Measurements from ENCODE around the gene CTDNEP1.
"Not testable (repeated sequence)": the region's sequence is repeated elsewhere in the genome, so short reads cannot be mapped to it uniquely, and the experiment has no call there.

CTDNEP1 gene

DNA sequence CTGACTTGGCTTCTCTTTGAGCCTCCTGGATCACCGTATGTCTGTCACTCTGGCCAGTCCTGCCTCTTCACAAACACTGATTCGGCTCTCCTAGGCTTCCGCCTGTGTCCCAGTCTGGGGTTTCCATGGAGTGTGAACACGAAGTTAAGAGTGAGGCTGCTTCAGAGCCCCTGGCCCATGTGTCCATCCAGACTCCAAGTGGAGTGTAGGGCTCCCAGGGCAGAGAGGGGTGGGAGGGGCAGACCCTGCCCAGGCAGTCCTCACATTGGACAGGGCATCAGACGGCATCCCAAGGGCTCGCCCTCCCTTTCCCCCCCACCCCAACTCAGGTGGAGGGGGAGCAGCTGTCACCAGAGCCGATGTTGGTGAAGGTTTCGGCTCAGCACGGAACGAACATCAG, 7.7 kb downstream of the CTDNEP1 start:
- not testable (repeated sequence) for DNase-seq

DNA sequence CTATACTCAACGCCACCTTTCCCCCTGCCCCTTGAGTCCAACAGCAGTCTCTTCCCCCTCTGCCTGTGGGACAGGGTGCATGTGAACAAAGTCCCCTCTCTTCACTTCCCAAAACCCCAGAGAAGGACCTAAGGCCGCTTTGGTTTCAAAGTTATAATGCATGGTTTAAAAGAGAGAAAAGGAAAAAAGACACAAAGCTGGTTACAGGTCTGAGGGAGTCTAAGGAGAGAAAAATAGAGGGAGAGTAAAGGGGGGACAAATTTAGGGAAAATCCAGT, 8.1 kb downstream of the CTDNEP1 start:
- no peak for DNase-seq

DNA sequence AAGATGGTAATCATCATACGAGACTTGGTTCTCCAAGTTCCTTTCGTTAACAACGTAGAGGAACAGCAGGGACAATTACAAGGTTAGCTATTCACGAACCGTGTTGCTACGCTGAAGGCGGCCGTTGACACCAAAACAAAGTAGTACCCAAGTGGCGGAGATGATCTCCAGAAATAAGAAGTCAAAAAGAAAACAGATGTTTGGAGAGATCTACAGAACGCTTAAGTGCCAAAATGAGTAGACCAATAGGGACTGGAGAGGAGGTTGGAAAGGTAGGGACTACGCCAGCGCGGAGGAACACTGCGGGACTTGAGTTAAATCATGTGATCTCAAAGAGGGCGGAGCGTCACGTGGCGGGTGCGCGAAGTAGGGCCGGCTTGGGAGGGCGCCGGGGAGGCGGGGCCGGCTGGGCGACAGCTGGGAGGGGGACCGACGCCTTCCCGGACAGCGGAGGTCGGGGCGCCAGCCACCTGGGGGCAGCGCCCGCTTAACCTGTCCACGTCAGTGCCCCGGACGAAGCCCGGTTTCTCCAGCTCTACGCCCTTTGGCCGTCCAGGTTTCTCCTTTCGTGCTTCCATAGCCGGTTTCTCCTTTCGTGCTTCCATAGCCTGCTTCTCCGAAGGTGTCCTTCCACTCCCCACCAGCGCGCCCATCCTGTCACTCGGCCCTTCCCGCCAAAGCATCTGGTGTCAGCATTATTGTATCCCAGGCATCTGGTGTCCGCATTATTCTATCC, 8.6 kb downstream of the CTDNEP1 start:
- DNase-seq = peak; percentile 95

DNA sequence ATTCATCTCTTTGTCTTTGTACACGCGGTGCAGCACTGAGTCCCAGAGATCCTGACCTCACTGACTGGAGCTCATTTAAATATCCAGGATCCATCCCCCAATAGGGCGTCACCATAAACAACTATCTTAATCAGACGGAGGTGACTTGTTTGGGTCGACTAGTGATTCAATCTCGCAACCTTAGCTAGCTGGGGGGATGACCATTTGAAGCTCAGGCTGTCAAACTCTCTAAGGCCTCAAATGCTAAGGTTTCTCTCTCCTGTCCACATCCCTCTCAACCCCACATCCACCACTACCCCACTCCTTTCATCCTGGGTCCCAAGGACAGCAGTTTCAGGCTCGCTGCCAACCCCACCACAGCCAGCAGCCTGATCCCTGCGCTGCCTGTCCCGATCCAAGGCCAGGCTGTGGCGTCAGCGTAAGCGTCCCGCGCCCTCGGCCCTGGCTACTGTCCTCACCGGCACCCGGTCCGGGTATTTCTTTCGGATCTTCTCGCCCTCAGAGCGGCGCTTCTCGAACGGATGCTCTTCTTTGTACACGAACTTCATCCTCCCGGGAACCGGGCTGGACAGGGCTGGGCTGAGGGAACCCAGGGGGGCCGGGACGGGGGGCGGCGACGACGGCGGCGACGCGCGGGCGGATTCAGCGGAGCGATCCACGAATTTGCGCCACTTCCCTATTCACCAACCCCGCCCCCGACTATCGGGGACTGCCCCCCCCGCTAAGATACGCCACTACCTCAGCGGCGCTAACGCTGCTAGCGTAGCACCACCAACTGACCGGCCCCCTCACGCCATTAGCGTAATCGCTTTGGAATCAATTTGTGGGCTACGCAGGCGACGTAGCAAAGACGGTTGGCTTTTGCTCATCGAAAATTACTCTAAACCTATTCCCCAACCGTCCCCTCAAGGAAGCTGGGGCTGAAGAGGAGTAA, 9.5 kb downstream of the CTDNEP1 start, which contains the start of gene GABARAP:
Gene GABARAP (minus strand): TSS at position 667 of the 934 bp plus-strand sequence. CDS start 119 bp downstream, at position 548.
- DNase-seq = peak; percentile 95

DNA sequence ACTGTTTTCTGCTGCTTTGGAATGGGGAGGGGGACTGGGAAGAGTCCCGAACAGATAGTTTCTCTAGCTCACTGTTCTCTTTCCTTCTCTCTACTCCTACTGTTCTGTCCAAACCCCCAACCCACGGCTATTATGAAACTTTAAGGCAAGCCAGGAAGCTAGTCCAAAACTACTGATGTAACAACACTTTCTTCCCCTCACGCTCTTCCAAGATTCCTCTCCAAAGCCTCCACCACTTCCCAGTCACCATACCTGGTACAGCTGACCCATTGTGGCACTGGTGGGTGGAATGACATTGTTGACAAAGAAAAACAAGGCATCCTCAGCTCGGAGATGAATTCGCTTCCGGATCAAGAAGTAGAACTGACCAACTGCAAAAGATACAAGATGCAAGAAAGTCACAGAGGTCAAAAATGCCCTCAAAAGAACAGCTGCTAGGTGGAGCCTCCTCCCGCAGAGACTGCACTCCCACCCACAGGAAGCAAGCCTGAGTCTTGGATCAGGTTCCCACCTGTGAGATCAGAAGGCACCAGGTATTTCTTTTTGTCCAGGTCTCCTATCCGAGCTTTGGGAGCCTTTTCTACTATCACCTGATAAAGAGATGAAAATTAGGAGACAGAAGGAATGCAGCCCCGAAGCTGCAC, 10.3 kb downstream of the CTDNEP1 start:
- DNase-seq = no peak

DNA sequence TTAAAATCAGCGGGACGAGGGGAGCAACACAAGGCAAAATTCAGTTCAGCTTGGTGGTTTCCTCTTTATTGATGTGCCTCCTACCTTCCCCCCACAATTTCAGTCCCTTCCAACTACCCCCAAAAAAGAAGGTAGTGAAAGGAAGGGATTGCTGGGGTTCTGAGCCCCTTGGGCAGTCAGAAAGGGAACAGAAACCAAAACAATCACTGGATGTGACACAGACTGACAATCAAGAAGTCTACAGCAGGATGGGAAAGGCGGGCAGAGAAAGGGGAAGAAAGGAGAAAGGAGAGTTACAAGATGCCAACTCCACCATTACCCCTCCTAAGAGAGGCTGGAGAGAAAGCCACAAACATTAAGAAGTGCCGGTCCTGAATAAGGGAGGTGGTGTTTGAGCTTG, 11.2 kb downstream of the CTDNEP1 start:
- DNase-seq = no peak

DNA sequence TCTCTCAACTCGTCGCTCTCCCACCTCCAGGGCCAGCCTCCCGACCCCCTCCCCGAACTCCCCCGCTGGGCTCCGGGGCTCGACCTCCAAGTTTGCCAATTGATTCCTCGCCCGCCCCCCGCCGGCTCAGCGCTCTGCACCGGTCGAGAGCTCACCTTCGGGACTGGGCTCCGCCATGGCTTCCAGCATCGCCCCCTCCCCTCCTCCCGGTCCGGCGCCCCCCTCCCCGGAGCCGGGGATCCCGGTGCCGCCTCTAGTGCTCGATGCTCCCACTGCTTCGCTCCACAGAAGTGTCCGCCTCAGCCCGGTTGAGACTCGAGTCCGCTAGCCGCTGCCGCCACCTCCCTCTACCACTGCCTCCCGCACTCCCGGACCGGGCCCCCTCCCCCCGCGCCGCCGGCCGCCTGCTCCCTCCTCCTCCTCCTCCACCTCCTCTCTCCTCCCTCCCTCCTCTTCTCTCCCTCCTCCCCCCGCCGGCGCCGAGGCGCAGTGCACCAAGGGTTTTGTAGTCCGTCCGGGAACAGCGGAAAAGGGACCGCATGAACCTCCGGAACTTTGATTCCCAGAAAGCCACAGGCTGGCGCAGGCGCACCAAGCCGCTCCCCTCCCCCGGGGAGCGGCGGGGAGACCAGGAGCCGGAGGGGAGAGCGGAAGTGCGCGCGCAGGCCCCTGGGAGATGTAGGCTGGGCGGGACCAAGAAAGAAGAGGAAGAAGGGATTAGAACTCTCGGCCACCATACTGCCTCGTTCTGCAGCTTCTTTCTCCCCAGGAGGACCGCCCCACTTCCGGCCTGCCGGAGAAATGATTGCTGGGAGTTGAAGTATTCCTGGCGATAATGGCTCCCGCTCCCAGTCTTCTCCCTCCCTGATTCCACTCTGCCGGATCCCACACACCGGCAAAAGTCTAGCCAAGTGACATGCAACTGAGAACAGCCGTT, 12.2 kb downstream of the CTDNEP1 start, which contains the start of gene PHF23:
Gene PHF23 (minus strand): TSS at position 367 of the 937 bp plus-strand sequence. CDS start 178 bp downstream, at position 189.
- DNase-seq = peak; percentile 99

DNA sequence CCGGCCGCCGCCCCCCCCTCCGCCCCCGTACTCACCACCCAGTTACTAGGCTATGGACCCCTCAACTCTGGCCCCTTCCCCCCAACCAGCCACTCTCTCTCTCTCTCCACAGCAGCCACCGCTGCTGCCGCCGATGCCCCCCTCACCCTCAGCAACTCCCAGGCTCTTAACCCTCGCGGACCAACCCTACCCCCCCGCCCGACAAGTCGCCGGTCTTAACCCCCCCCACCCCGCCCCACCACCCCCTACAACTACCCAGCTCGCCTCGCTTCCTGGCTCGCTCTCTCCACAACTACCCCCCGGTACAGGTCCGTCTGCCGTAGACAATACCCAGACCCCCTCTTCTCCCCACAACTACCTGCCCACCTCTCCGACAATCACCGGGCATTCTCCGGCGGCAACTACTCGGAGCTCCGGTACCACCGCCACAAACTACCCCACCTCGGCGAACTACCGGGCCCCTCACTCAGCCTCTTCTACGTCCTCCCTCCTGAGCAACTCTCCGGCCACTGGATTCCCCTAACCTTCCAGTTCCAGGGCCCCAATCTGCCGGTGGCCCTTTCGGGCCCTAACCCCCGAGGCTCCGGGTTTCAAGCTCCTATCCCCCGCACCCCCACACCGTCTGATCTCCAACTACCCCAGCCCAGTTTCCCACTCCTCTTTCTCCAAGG, 13.0 kb downstream of the CTDNEP1 start:
- peak; percentile 62 for DNase-seq

DNA sequence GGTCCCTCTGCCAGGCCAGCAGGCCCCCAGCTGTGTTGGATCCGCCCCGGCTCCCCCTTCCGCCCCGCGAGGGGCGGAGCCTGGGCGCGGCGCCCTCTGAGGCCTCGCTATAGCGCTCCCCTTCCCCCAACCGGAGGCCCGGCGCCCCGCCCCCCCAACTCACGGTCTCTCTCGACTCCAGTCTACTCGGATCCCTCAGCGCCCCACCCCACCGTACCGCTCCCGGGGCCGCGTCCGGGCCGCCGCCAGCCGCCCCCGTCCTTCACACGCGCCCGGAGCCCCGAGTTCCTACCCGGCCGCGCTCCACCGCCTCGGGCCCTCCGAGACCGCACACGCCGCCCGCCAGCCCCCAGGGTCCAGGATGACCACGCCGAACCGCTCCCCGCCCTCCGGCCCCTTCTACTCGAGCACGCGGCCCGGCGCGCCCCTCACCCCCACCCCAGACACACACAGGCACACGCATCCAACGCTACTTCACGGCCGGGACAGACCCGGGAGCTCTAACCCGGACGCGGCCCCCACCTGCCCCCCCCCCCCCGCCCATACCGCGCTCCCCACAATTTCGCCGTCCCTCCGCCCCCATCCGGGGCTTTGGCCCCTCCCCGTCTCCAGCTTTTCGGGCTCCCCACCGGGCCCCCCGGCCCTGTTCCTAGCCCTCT, 13.6 kb downstream of the CTDNEP1 start:
- peak; percentile 89 for DNase-seq

DNA sequence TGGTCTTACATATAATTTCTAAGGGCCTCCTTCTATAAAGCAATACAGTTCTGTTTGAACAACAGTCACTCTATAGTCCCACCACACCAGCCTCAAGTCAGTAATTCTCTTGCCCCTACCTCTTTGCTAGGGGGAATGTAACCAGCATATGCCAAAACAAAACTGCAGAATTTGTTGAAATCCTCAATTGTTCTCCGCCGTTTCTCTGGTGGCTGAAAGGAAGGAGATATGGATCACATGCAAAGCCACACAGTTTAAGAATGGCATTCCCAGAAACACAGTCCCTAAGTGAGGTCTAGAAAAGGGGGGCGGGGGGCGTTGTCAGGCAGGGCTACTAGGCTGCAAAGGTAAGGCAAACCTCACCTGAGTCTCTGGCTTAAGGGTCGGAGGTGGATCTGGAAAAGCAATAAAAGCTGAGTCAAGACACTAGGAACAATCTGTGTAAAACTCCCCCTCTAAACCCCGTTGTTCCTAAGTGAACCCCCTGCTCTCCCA, 14.2 kb downstream of the CTDNEP1 start:
- DNase-seq = no peak

DNA sequence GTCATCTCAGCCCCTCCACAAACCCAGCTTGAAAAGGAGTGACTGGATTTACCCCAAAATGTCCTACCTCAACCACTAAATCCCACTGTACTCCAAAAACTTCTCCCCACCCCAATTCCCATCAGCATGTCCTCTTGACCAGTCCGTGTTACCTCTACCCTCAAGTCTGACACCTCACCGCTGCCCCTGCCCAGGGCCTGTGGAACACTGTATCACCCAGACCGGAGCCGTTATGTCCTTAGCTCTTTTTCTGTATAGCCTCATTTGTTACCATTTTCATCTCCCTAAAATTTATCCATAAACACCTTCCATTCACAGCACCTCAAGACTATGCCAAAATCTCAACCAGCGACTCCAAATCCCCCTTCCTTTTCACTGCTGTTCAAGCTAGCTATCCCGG, 14.7 kb downstream of the CTDNEP1 start:
- DNase-seq = no peak

DNA sequence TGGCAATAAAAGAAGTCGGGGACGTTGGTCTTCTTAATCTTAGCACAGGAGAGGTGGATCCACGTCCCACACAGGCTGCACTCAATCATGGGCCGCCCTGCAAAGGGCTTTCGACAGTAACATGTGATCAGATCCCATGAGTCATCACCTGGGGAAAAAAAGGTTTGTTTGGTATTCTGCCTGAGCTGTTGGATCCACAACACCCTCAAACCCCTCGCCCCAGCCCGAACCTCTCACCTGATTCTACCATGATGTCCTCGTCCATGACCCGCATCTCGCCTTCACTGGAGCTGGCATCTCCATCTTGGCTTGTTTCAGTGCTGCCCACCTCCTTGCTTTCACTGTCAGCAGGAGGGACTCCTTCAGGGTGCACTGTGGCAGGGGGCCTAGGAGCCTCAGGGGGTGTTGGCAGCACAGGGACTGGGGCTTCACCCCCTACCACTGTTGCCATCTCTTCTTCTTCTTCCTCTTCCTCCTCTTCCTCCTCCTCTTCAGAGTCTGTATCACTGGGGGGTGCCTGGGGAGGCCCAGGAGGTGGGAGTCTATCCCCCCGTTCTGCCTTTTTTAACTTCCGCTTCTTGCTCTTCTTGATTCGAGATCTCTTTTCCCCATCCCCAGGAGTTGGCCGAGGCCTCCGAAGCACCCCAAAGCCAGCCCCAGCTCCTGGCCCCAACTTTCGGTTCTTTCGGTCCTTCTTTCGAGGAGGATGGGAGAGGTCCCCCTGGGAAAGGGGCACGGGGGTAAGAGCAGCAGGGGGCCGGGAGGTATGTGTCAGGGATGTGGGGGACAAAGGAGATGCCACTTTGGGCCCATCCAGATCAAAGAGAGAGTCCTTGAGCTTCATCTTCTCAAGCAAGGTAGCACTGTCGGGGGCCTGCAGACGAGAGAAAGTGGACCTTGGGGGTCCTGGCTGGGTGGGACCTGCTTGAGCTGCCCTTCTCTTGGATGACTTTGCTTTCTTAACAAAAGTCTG, 15.6 kb downstream of the CTDNEP1 start:
- DNase-seq = no peak

DNA sequence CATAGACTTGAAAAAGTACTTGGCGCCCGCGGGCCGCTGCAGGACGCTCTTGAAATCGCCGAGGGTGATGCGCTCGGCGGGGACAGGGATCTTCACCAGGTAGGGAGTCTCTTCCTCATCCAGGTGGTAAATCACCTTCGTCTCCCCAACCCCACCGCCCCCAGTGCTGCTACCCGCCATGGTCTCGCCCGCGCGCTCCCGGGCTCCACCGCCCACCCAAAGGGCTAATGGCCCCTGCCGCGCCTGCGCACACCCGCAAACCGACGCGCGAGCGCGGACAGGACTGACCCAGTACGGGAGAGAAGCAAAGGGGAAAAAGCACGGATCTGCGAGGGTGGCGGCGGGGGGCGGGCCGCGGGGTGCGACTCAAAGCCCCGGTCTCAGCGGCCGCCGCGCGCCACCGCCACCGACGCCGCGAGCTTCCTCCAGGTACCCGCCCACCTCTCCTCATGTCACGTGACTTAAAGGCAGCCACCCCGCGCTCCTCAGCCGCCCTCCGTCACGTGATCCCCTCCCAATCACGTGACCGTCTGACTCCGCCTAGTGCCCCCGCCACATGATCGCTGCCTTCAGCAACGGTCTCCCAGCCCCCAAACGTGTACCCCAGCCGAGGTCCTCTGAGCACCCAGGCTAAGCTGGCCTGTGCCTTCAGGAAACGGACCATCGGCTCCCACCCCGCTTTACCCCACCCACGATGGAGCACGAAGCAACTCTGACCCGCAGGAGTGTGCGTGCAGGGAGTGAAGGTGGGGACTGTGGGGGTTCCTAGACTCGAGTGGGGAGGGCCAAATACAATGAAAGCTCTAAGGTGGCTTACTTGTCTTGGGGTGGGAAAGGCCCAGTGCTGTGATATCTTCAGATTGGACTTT, 17.2 kb downstream of the CTDNEP1 start, which contains the start of gene DVL2:
Gene DVL2 (minus strand): TSS at position 435 of the 869 bp plus-strand sequence. CDS start 255 bp downstream, at position 180.
- DNase-seq = peak; percentile 96

DNA sequence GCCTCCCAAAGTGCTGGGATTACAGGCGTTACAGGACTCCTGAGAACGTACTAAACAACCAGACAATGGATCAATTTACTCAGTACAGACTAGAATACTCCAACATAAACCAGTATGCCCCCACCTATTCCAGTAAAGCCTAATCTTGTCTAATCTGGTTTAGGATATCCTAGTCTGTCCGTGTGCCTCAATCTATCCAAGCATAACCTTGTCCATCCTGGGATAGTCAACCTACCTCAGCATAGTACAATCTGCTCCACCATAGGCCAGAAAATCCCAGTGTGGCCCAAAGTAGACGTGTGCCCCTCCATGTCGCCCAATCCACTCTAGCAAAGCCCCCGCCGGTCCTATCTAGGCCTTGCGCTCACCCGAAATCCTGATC, 17.8 kb downstream of the CTDNEP1 start:
- DNase-seq = no peak

DNA sequence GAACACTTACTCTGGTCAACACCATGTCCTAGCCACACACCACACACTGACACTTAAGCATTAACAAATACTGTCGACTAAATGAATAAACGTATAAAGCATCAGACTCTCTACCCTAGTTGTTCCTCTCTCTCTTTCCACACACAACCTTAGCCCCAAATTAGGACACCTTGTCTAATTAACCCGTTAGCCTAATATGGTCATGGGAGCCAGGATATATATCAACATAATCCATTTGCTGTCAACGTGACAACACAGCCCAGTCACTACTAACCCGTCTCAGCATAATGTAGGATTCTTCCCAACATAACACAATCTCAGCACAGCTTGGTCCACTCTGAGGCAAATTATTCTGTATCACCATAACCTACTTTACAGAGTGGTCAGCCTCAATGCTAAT, 19.4 kb downstream of the CTDNEP1 start:
- DNase-seq = no peak

DNA sequence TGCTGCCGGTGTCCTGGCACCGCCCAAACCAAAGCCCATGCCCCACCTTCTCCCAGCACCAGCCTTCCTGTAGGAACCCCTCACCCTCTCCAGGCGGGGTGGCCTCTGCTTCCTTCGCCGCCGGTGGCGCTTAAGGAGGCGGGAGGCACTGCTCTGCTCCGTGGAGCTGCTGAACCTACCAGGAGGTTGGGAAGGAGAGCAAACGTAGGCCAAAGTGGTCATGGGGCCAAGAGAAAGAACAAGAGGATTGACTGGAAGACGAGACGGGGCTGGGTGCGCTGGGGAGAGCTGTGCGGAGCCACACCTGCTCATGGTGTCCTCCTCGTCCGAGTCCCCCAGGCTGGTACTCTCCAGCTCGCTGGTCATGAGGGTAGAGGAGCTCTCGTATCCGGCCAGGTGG, 22.0 kb downstream of the CTDNEP1 start:
- DNase-seq = no peak

DNA sequence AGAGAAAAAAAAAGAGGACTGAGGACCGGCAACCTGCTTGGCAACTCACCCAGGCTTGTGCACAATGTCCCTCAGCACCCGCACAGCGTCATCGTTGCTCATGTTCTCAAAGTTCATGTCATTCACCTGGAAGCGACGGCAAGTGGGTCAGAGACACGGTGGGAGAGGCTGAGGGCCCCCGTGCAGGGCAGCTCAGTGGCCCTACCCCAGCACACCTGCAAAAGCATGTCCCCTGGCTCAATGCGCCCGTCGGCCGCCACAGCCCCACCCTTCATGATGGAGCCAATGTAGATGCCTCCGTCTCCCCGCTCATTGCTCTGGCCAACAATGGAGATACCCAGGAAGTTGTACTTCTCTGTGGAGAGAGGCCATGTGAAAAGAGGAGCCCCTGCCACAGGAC, 22.6 kb downstream of the CTDNEP1 start:
- no peak for DNase-seq
